ENCODE results near the gene PTPRT.

- TF ChIP-seq POLR2A (IDR thresholded peaks at IDR 0.05; ENCODE audit: insufficient read depth in 1 of 2, low read depth in 2 of 2, low read length in 2 of 2): no peak
- TF ChIP-seq, protein P1, sequence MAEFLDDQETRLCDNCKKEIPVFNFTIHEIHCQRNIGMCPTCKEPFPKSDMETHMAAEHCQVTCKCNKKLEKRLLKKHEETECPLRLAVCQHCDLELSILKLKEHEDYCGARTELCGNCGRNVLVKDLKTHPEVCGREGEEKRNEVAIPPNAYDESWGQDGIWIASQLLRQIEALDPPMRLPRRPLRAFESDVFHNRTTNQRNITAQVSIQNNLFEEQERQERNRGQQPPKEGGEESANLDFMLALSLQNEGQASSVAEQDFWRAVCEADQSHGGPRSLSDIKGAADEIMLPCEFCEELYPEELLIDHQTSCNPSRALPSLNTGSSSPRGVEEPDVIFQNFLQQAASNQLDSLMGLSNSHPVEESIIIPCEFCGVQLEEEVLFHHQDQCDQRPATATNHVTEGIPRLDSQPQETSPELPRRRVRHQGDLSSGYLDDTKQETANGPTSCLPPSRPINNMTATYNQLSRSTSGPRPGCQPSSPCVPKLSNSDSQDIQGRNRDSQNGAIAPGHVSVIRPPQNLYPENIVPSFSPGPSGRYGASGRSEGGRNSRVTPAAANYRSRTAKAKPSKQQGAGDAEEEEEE (CRISPR knock-in tag; IDR thresholded peaks at IDR 0.05; ENCODE audit: borderline replicate concordance): no peak
- TF ChIP-seq, protein P2, sequence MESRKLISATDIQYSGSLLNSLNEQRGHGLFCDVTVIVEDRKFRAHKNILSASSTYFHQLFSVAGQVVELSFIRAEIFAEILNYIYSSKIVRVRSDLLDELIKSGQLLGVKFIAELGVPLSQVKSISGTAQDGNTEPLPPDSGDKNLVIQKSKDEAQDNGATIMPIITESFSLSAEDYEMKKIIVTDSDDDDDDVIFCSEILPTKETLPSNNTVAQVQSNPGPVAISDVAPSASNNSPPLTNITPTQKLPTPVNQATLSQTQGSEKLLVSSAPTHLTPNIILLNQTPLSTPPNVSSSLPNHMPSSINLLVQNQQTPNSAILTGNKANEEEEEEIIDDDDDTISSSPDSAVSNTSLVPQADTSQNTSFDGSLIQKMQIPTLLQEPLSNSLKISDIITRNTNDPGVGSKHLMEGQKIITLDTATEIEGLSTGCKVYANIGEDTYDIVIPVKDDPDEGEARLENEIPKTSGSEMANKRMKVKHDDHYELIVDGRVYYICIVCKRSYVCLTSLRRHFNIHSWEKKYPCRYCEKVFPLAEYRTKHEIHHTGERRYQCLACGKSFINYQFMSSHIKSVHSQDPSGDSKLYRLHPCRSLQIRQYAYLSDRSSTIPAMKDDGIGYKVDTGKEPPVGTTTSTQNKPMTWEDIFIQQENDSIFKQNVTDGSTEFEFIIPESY (CRISPR knock-in tag; IDR thresholded peaks at IDR 0.05): no peak
- no peak for TF ChIP-seq CTCF (CRISPR knock-in tag; IDR thresholded peaks at IDR 0.05)
- no peak for TF ChIP-seq ZNF383 (CRISPR knock-in tag; IDR thresholded peaks at IDR 0.05; ENCODE audit: borderline replicate concordance)
- TF ChIP-seq ZNF614 (CRISPR knock-in tag; IDR thresholded peaks at IDR 0.05; ENCODE audit: borderline replicate concordance): no peak
- TF ChIP-seq NFE2 (CRISPR knock-in tag; IDR thresholded peaks at IDR 0.05): no peak
- no peak for TF ChIP-seq ZNF234 (CRISPR knock-in tag; conservative IDR thresholded peaks at IDR 0.05)
- no peak for TF ChIP-seq ZNF224 (CRISPR knock-in tag; IDR thresholded peaks at IDR 0.05)
- TF ChIP-seq PRPF4 (IDR thresholded peaks at IDR 0.05; ENCODE audit: low read depth, low read length, poor library complexity, severe bottlenecking): no peak
- no peak for TF ChIP-seq TCF7L2 (IDR thresholded peaks at IDR 0.05; ENCODE audit: low read depth, low read length)
- TF ChIP-seq, protein P3, sequence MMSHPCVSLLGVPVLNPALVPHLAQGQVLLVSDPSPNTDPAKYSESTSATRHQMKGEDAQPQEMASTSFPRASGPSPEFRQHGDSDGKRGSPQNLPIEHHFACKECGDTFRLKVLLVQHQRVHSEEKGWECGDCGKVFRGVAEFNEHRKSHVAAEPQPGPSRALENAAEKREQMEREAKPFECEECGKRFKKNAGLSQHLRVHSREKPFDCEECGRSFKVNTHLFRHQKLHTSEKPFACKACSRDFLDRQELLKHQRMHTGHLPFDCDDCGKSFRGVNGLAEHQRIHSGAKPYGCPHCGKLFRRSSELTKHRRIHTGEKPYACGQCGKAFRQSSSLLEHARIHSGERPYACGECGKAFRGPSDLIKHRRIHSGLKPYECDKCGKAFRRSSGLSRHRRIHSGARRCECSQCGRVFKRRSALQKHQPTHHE (CRISPR knock-in tag; IDR thresholded peaks at IDR 0.05; ENCODE audit: borderline replicate concordance): no peak
- TF ChIP-seq E2F1 (CRISPR knock-in tag; IDR thresholded peaks at IDR 0.05): no peak
- no peak for TF ChIP-seq POLR2AphosphoS5 (IDR thresholded peaks at IDR 0.05; ENCODE audit: low read depth, low read length)
Observed at GRCh38 chr20:42589976-42590639, 599.6 kb downstream of the PTPRT start.
